Subcutaneous adipose tissue (tissue), 4 donors: ENCODE measurements around the gene AP1AR. TPM values are rescaled to one million over a fixed set of nuclear protein-coding genes. Genes with fewer than 3 reads are reported as not detected.

ENCODE experiments used
- CTCF ChIP-seq: fragments of 450-650 bp; IDR thresholded peaks from one replicate; pipeline ENCODE4 v1.5.1; 2016; ENCODE audit warnings: low read depth, mild to moderate bottlenecking, control low read depth, antibody characterized with exemption, moderate library complexity
- total RNA-seq, 4 donors: library from RNA; depleted of rRNA; stranded (reverse); fragments of >200 nt; gene quantifications; one replicate each; pipeline ENCODE4 v1.1.0, GENCODE V29; 2016

AP1AR gene
- total RNA-seq, 4 donors from 2014 or later: 17.2 to 24.1 (median 20.8) TPM

GRCh38 chr4:112290341-112290740 lies 58.8 kb downstream of the AP1AR start:
- no peak for TF ChIP-seq CTCF

GRCh38 chr4:112296949-112297880 lies 65.6 kb downstream of the AP1AR start, which contains the start of gene ALPK1:
Gene ALPK1 (plus strand): TSS chr4:112297369.
- TF ChIP-seq CTCF: no peak

DNA sequence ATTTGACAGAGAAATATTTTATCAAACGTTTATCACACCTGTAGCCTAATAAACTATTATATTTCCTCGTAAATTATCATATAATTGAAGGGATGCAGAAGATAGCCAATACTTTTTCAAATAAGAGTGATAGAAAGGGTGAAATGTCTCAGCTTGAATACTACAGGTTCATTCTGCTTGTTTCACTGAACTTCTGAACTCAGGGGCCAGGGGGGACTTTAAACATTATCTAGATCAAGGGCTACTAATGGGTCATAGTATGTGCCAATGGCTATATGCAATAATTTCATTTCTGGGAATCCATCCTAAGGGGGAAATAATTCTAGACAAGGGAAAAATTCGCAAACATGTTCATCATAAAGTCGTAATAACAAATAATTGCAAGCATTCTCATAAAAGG lies 68.1 kb downstream of the AP1AR start:
- no peak for TF ChIP-seq CTCF

GRCh38 chr4:112302320-112303274 lies 71.0 kb downstream of the AP1AR start:
- no peak for TF ChIP-seq CTCF

DNA sequence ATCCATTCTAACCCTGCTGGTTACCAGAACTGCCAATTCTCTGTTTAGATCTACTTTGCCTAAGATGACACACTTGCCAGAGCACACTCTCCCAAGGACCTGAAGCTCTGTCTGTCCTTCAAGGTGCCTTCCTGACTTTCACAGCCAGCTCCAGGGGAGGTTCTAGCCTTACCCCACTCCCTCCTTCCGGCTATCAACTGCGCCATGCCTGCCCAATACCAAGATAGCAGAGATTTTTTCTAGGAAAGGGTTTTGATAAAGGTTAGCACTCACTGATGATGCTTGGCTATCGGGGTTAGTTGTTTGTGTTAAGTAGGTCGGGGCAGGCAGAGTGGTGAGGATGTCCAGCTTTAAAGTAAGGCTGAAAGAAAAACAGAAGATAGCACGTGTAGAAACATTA lies 79.9 kb downstream of the AP1AR start:
- TF ChIP-seq CTCF: no peak

- TF ChIP-seq CTCF: no peak
These were observed 81.1 kb downstream of the AP1AR start for GRCh38 chr4:112312610-112313239.
